GM18868 (cell line): ENCODE measurements around the gene CTSZ.
"Not testable (repeated sequence)": the region's sequence is repeated elsewhere in the genome, so short reads cannot be mapped to it uniquely, and the experiment has no call there.

Experiments used
- ATAC-seq: cut with Tn5 transposase; IDR thresholded peaks from one replicate; pipeline ENCODE4 v1.9.1; 2021; ENCODE audit warnings: mild to moderate bottlenecking, moderate library complexity; ENCODE audit not compliant: unreplicated experiment

CTSZ gene

GRCh38 chr20:59006864-59007664, at the start of gene CTSZ:
Gene CTSZ (minus strand): TSS chr20:59007254. CDS start chr20:59007128, 126 bp downstream.
- peak; percentile 17 for ATAC-seq

- ATAC-seq, result no peak
Measured at GRCh38 chr20:59055302-59055701, 48.2 kb upstream of the CTSZ start.

DNA sequence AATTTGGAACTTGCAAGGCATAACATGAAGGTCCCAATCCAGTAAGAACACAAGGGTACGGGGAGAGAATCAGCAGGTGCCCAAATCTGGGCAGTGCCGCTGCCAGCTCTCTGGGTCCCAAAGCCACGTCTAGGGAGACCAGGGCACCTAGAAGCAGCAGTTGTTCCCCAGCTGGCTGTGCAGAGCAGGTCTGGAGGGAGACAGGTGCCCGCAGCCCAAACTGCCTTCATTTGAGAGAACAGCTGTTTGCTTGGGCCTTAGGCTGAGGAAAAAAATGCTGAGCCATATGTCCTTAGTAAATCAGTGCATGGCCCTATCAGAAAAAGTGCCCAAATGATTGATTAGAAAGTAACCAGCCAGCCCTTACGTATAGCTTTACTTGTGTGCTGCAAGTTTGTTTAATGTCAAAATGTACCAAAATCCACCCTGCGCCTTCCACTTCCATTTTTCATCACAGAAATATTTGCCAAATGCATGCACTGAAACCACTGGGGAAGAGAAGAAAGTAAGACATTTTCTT, 44.7 kb upstream of the CTSZ start:
- ATAC-seq, result no peak

DNA sequence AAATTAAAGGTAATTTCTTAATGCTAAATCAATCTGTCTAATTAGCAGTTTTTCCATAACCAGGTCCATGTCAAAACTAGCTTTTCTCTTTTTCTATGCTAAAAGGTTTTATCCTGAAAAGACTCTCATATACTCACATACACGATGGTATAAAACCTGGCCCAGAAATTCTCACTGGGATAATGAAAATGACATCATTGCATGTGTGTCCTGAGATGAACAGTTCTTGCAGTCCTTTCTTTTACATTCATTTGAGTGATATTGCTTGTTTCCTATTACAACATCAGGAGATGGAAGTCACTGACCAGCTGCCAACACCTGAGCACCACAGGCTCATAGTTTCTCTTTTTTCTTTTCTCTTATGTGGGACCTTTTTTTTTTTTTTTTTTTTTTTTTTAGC, 43.4 kb upstream of the CTSZ start:
- ATAC-seq, result no peak

GRCh38 chr20:59048681-59049030, 41.6 kb upstream of the CTSZ start:
- ATAC-seq, result no peak

DNA sequence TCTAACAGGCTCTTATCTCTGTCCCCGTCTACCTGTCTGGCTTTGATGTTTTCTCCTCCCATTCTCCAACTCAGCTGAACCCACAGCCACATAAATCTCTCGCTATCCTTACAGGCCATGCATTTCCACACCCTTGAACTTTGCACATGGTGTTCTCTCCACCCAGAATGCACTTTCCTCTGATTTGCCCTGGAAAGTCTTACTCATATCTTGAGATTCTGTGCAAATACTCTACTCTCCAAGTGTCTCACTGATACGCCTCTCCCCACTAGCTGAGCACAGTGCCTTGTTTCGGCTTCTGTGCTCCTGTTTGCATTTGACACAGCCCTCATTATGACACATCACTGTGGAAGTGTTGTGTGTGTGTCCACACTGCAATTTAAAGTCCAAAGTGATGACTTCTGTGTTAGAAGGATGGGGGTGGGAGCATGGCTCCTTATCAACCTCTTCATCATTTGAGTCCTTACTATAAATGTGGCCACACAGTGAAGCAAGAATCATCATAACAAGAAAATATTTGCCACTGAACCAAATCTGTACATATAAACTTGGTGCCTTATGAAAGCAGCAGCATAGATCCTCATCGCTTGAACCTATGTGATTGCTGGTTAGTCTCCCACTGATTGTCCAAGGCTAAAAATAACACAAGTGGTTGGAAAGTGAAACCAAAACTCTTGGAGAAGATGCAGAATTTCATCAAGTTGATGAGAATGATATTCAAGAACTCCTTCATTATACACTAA, 41.1 kb upstream of the CTSZ start:
- ATAC-seq, result no peak

DNA sequence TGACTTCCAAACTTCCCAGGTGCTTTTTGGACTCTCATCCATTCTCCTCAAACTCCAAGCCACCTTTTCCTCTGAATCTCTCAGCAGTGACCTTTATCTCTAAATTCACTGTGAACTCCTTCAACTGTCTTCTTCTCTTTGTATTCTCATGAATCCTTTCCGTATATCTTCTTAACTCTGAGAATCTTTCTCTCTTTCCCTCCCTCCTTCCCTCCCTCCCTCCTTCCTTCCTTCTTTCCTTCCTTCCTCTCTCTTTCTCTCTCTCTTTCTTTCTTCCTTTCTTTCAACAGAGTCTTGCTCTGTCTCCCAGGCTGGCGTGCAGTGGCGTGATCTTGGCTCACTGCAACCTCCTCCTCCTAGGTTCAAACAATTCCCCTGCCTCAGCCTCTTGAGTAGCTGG, 39.8 kb upstream of the CTSZ start:
- no peak for ATAC-seq

GRCh38 chr20:59044796-59045195, 37.7 kb upstream of the CTSZ start:
- ATAC-seq, result no peak

DNA sequence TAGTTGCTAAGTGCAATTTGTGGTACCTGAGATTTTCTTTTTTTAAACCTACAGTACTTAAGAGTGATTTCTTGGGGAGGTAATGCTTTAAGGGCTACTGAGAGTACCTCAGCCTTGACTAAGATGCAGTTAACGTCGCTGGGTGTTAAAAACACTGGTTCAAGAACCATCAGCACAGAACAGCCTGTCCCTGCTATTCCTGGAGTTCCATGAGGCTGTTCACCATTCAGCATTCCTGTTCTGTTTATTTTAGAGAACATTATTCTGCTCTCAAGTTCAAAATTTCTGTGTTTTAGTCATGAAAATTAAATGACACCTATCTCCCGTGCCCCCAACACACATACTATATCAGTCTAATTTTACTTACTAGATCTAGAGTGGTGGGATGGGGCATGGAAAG, 37.2 kb upstream of the CTSZ start:
- ATAC-seq, result no peak

GRCh38 chr20:59043698-59044097, 36.6 kb upstream of the CTSZ start:
- no peak for ATAC-seq

GRCh38 chr20:59042796-59043631, 36.0 kb upstream of the CTSZ start:
- ATAC-seq, result peak; percentile 91

DNA sequence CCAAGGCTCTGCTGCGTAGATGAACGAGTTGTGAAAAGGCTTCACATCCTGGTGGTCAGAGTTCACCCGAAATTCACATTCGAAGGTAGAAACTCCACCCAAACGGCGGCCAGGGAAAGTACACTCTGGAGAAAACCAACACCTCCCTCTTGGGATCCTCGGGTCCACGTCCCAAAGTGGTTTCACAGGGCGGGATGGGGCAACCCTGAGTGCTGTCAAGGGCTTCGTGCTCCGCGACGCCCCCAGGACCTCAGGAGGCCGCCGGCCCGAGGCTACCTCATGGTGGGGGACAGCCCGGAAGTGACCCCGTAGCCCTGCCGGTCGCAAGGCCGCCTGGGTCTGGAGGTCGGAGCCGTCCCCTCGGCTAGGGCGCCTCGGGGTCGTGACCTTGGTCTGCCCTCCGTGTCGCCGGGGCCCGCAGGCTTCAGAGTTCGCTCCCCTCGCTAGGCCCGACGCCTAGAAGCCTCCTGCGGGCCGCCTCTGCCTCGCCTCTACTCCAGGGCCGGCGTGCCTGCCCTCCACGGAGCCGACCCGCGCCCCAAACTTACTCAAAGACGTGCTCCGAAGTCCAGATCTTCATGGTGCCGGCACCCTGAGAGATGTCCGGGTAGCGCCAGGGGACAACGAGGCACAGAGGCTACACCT, 35.2 kb upstream of the CTSZ start, which contains the start of gene PRELID3B:
TSS of gene PRELID3B (minus strand) at position 636 of the 645 bp plus-strand sequence. CDS start at position 580, 56 bp downstream.
- ATAC-seq, result peak; percentile 25

DNA sequence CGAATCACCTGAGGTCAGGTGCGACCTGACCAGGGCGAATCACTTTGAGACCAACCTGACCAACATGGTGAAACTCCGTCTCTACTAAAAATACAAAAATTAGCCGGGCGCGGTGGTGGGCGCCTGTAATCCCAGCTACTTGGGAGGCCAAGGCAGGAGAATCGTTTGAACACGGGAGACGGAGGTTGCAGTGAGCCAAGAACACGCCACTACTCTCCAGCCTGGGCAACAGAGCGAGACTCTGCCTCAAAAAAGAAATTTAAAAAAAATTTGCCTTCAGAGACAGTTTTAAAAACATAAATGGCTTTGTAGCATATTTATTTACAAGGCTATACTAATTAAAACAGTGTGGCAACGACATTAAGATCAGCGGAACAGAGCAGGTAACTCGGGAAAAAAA, 34.4 kb upstream of the CTSZ start:
- ATAC-seq, result not testable (repeated sequence)

DNA sequence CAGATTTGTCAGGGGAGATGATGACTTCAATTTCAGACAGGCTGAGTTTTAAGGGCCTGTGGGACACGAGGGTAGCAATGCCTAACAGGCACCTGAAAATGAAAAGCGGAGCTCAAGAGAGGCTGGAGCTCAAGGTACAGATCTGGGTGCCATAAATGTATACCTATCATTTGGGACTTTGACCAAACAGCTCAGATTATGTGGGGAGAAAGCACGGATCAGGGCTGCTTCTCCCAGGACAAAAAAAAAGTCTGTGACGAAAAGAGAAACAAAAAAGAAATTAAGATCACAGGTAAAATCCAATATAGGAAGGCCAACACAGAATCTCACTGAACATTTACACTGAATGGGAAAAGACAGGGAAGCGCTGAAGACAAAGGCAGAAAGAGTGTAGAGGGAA, 33.6 kb upstream of the CTSZ start:
- no peak for ATAC-seq

- ATAC-seq, result no peak
Measured at GRCh38 chr20:59039233-59039632, 32.2 kb upstream of the CTSZ start.

DNA sequence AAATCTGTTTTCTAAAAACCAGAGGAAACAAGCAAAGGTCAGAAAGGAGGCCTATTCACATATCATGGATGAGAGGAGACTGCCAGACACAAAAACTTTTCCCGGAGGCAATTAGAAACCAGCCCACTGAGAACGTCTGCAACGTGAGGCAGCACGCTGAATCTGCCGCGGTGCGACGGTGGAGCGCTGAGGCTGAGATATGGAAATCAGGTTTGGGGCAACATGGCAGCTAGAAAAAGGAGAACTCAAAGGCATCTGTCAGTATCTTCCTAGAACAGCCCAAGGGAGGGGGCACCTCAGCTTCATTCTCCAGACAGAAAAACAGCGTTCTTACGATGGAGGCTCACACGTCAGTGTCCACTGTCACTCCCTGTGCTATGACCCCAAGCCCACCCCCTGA, 30.3 kb upstream of the CTSZ start:
- no peak for ATAC-seq

GRCh38 chr20:59035381-59035780, 28.3 kb upstream of the CTSZ start:
- no peak for ATAC-seq

GRCh38 chr20:59033616-59034165, 26.6 kb upstream of the CTSZ start:
- ATAC-seq, result no peak

DNA sequence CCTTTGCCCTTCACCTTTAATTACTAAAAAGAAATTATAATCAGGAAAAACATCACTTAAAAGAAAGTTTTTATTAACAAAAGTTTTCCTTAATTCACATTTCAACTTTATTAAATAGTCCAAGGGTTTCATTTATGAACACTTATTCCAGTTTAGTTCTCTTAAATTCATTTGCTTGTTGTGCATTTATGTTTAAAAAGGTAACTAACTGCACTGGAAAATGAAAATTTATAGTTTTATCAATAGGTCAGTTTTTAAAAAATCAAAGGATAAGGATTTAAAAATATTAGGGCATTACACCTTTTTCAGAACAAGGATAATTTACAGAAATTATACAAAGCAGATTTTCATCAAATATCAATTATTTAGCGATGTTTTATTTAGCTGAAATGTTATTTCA, 26.0 kb upstream of the CTSZ start:
- no peak for ATAC-seq

- no peak for ATAC-seq
Measured at GRCh38 chr20:59032713-59033059, 25.6 kb upstream of the CTSZ start.
